HepG2 (cell line): ENCODE results near the gene ADGRE2. TPM values are rescaled to one million over a fixed set of nuclear protein-coding genes. Genes with fewer than 3 reads are reported as not detected.
A peak's percentile ranks its signal among the peaks of the same experiment; 100 is the strongest.

Experiments
- ATAC-seq: fragments of 200-7000 bp; cut with Tn5 transposase; 3 replicates; pipeline ENCODE4 v1.9.1; 2020; ENCODE audit warnings: mild to moderate bottlenecking, moderate library complexity
- BruUV-seq: library from RNA; stranded (reverse); fragments of 400-500 nt; replicated peaks from 2 replicates; lab custom pipeline; 2021; lab: Mats Ljungman, UMichigan
- CTCF ChIA-PET: fragments of 300-600 bp; formaldehyde crosslinking; extraction: SDS; loops from one replicate; lab custom pipeline; 2021; ENCODE audit warnings: low total read pairs, inconsistent platforms, low intra/inter-chr PET ratio; lab: Yijun Ruan, JAX
- POLR2A ChIA-PET: fragments of 350-600 bp; sonication (Branson Sonifier 250); formaldehyde crosslinking; loops from one replicate; lab custom pipeline; 2020; ENCODE audit warnings: antibody characterized with exemption, inconsistent platforms; lab: Yijun Ruan, JAX
- DNase-seq: peaks from one replicate; pipeline ENCODE4 v3.0.0-alpha.2; 2015; ENCODE audit warnings: low spot score
- FAIRE-seq: peaks from 3 replicates; lab custom pipeline; 2011; peaks lifted over from hg19 to GRCh38; lab: Jason Lieb, UNC
- H2AFZ ChIP-seq: one replicate; pipeline ENCODE4 v1.6.1; 2011; ENCODE audit warnings: low read length, inconsistent platforms
- H3K27ac ChIP-seq: fragments of 300-600 bp; 3 replicates; pipeline ENCODE4 v1.8.0; 2011; ENCODE audit warnings: mixed run types, mild to moderate bottlenecking, mixed read lengths, low read length, inconsistent platforms; ENCODE audit not compliant: insufficient read depth; ENCODE audit errors: extremely low read length
- H3K27me3 ChIP-seq, 2 experiments: fragments of 200-600 bp in 1 of 2; 2 replicates in 1 of 2; 3 replicates in 1 of 2; pipeline versions ENCODE4 v1.6.0 to v1.8.0; 2011; ENCODE audit warnings: low read length in 2 of 2, mild to moderate bottlenecking in 2 of 2, moderate library complexity in 2 of 2, inconsistent platforms in 1 of 2; ENCODE audit not compliant: insufficient read depth in 2 of 2, control insufficient read depth in 1 of 2
- H3K36me3 ChIP-seq, 2 experiments: fragments of 200-600 bp in 1 of 2; replicated peaks in 1 of 2; 2 replicates in 1 of 2; 3 replicates in 1 of 2; pipeline versions ENCODE4 v1.5.1 to v1.8.0; 2011; ENCODE audit warnings: low read length in 2 of 2, inconsistent platforms in 1 of 2; ENCODE audit not compliant: insufficient read depth in 2 of 2, control insufficient read depth in 1 of 2
- H3K4me1 ChIP-seq: 2 replicates; pipeline ENCODE4 v1.5.1; 2012; ENCODE audit warnings: low read length, inconsistent platforms; ENCODE audit not compliant: insufficient read depth
- H3K4me2 ChIP-seq: 2 replicates; pipeline ENCODE4 v1.6.0; 2011; ENCODE audit warnings: low read depth, low read length, inconsistent platforms
- H3K4me3 ChIP-seq, 3 experiments: fragments of 200-600 bp in 1 of 3; sonication (generic), shearing (Covaris generic) in 1 of 3; replicated peaks in 1 of 3; 2 replicates each; pipeline ENCODE4 v1.5.1; 2011 to 2016; ENCODE audit warnings: low read length in 3 of 3, inconsistent platforms in 2 of 3, low read depth in 2 of 3, mild to moderate bottlenecking in 2 of 3, control low read depth in 1 of 3, mixed read lengths in 1 of 3; ENCODE audit not compliant: insufficient read depth in 1 of 3
- H3K79me2 ChIP-seq: one replicate; pipeline ENCODE4 v1.6.1; 2011; ENCODE audit warnings: low read length, inconsistent platforms; ENCODE audit not compliant: insufficient read depth
- H3K9ac ChIP-seq: 2 replicates; pipeline ENCODE4 v1.6.0; 2011; ENCODE audit warnings: mild to moderate bottlenecking, low read depth, low read length, inconsistent platforms; ENCODE audit not compliant: insufficient read depth
- H3K9me3 ChIP-seq: 2 replicates; pipeline ENCODE4 v1.5.1; 2012; ENCODE audit warnings: mild to moderate bottlenecking, low read length
- H4K20me1 ChIP-seq: 2 replicates; pipeline ENCODE4 v1.6.0; 2011; ENCODE audit warnings: inconsistent platforms, mild to moderate bottlenecking, low read length, moderate library complexity; ENCODE audit not compliant: insufficient read depth
- CEBPB ChIP-seq: IDR thresholded peaks from 2 replicates; pipeline ENCODE4 v1.6.1; 2011; ENCODE audit warnings: low read depth, low read length, improper control_type of control experiment, borderline replicate concordance
- CEBPG ChIP-seq: IDR thresholded peaks from 2 replicates; pipeline ENCODE4 v1.6.1; 2016
- PHF20 ChIP-seq: sonication (generic); formaldehyde crosslinking; IDR thresholded peaks from 2 replicates; pipeline ENCODE4 v1.5.0; 2020; ENCODE audit warnings: mild to moderate bottlenecking, missing genetic modification reagents
- TCF12 ChIP-seq, 2 experiments: fragments of 450-650 bp in 1 of 2; sonication (generic) in 1 of 2; formaldehyde crosslinking in 1 of 2; IDR thresholded peaks; 2 replicates each; pipeline versions ENCODE4 v1.6.1 to v1.8.0; 2017 to 2022; ENCODE audit warnings: antibody characterized with exemption in 1 of 2, mild to moderate bottlenecking in 1 of 2, missing genetic modification reagents in 1 of 2, moderate library complexity in 1 of 2
- ZNF160 ChIP-seq: sonication (generic); formaldehyde crosslinking; IDR thresholded peaks from 2 replicates; pipeline ENCODE4 v1.8.0; 2022; ENCODE audit warnings: mild to moderate bottlenecking, inconsistent platforms, missing genetic modification reagents
- WGBS: methylation state at CpG from one replicate; pipeline ENCODE4 v1.1.6; 2017; ENCODE audit warnings: low lambda C conversion rate; 5-methylcytosine and 5-hydroxymethylcytosine counted together
- in situ Hi-C: cut with HindIII; loops from 2 replicates; pipeline ENCODE4 v1.10.0; 2017; ENCODE audit warnings: low pct_unique_long_range_greater_than_20kb; ENCODE audit not compliant: extremely low pct_ligation_motif_present
- intact Hi-C: fragments of 100-400 bp; cut with micrococcal nuclease; formaldehyde crosslinking; loops from one replicate; pipeline ENCODE4 v1.10.0; 2022; ENCODE audit not compliant: unreplicated experiment
- polyA plus RNA-seq, 8 experiments: library from polyadenylated mRNA; depleted of rRNA in 3 of 8; stranded (reverse) in 7 of 8; unstranded in 1 of 8; fragments of >200 nt; fragmentation: Illumina TruSeq in 4 of 8; extraction: Trizol in 4 of 8; gene quantifications; 2 replicates each; pipeline versions ENCODE4 v1.2.1 to v1.2.3, GENCODE V29; 2011 to 2016; ENCODE audit warnings: low read depth in 4 of 8, missing spikeins in 1 of 8, mixed read lengths in 1 of 8; ENCODE audit not compliant: insufficient read depth in 1 of 8
- total RNA-seq, 5 experiments: library from RNA; depleted of rRNA; stranded (reverse); fragments of >200 nt; fragmentation: Illumina TruSeq; extraction: Trizol; gene quantifications; 2 replicates each; pipeline ENCODE4 v1.2.3, GENCODE V29; 2016; ENCODE audit warnings: low read depth in 1 of 5
- TF ChIP-seq, protein P1 (sequence below): sonication (generic); formaldehyde crosslinking; IDR thresholded peaks from 2 replicates; pipeline ENCODE4 v1.4.0; 2020; ENCODE audit warnings: missing genetic modification reagents, mild to moderate bottlenecking, borderline replicate concordance
- TF ChIP-seq, protein P2 (sequence below): sonication (generic); formaldehyde crosslinking; IDR thresholded peaks from 2 replicates; pipeline ENCODE4 v1.8.0; 2022; ENCODE audit warnings: low read depth, missing genetic modification reagents
- TF ChIP-seq, protein P3 (sequence below): sonication (generic); formaldehyde crosslinking; IDR thresholded peaks from 2 replicates; pipeline ENCODE4 v1.4.0; 2020; ENCODE audit warnings: missing genetic modification reagents

The ADGRE2 gene
- total and polyA plus RNA-seq, 2 of the 13 experiments (the other 11 are each of a cell fraction or from before 2014, with no cell fraction given): 0.04 TPM; not detected in 1

DNA sequence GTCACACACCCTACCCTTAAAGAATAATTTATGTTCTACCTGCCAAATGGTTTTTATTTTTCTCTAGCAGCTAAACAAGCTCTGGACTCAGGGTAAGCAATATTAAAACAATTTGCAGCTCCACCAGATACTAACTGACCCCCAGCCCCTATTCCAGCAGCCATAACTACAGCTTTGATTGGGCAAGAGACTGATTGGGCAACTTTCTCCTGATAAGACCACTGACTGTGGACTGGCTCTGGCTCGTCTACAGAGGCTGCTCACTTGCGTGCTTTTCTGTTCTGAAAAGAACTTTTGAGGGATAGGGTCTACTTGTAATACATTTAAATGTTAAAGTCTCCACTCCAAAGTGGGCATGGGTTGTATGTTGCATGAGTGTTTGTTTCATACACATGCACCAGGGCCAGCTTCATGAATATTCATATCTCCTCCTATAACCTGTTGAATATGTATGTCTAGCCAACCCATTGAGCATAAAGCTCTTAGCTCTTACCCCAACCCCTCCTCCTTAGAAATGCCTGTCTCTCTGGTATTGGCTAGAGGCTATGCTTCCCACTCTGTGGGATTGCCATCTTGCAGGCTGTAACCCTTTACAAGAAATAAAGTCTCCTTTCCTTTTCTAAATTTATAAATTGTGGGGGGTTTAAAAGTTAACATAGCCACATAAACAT, 36.8 kb upstream of the ADGRE2 start:
- Histone ChIP-seq H3K36me3 (no peaks in the 10 kb centered on the region), H3K4me3 (no peak overlapping the region), H2AFZ (peak overlapping the region; percentile 15), H3K27me3 (no peaks in the 10 kb centered on the region), H4K20me1 (no peaks in the 10 kb centered on the region), H3K27ac (no peak overlapping the region), H3K79me2 (no peaks in the 10 kb centered on the region), H3K9ac (no peak overlapping the region), H3K4me2 (no peak overlapping the region), H3K9me3 (no peaks in the 10 kb centered on the region), H3K4me1 (no peaks in the 10 kb centered on the region)
- intact Hi-C loops: no loop called here
- no peak for FAIRE-seq
- in situ Hi-C loops: no loop called here
- CTCF ChIA-PET: no interaction called here
- no peak for ATAC-seq
- POLR2A ChIA-PET: no interaction called here
- no TSS peak for BruUV-seq
- TF ChIP-seq CEBPB (peak; percentile 65; the same call in 1 of the 2 replicates), ZNF160 (CRISPR knock-in tag) (no peak), TCF12 (IDR thresholded peaks at IDR 0.05) (no peak), TCF12 (CRISPR knock-in tag; IDR thresholded peaks at IDR 0.05) (no peak), CEBPG (CRISPR knock-in tag) (peak; percentile 27; the same call in 1 of the 2 replicates)
- 13% methylated on average over 2 of the region's 2 CpGs for WGBS
- DNase-seq: no peak

DNA sequence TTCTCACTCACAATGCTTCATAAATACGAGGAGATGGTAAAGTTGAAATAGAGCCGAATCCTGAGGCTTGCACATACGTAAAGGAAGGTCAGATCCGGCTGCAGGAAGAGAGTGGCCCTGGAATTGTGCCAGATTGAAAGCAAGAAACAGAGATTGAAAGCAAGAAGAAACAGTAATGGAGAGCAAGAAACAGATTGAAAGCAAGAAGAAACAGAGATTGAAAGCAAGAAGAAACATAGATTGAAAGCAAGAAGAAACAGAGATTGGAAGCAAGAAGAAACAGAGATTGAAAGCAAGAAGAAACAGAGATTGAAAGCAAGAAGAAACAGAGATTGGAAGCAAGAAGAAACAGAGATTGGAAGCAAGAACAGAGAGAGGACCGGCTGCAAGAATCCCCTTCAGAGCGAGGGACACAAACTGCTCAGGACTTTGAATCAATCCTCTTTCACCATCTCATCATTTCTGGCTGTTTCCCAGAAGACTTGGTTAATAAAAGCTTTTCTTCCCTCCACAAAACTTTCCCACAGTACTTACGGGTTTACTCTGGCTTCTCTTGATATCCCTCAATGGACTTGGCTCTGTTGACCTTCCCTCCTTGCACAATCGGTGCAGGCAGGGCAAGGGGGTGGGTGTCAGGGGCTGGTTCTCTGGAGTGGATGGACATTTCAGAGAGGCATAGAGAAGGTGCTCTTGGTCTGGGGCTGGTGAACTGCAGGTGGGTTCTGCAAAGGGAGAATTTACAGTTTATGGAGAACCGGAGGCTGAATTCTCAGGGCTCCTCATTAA, 31.1 kb upstream of the ADGRE2 start:
- Histone ChIP-seq H3K9ac (no peak overlapping the region), H3K27ac (no peak overlapping the region), H3K9me3 (no peaks in the 10 kb centered on the region), H3K36me3 (no peaks in the 10 kb centered on the region), H3K79me2 (no peaks in the 10 kb centered on the region), H2AFZ (no peak overlapping the region), H3K4me1 (peaks cover 13% of the 10 kb centered on the region), H3K4me3 (no peak overlapping the region), H4K20me1 (no peaks in the 10 kb centered on the region), H3K4me2 (peak overlapping the region; percentile 16; the same call in 1 of the 2 replicates), H3K27me3 (no peaks in the 10 kb centered on the region; a peak in 1 of 5 replicates)
- ChIA-PET POLR2A (no interaction called here), CTCF (no interaction called here)
- DNase-seq (peak; percentile 25), ATAC-seq (peak; percentile 66), FAIRE-seq (peak; percentile 76)
- no TSS peak for BruUV-seq
- WGBS: 1% methylated on average over 9 of the region's 9 CpGs
- in situ Hi-C loops (no loop called here), intact Hi-C loops (no loop called here)
- TF ChIP-seq, protein P1, sequence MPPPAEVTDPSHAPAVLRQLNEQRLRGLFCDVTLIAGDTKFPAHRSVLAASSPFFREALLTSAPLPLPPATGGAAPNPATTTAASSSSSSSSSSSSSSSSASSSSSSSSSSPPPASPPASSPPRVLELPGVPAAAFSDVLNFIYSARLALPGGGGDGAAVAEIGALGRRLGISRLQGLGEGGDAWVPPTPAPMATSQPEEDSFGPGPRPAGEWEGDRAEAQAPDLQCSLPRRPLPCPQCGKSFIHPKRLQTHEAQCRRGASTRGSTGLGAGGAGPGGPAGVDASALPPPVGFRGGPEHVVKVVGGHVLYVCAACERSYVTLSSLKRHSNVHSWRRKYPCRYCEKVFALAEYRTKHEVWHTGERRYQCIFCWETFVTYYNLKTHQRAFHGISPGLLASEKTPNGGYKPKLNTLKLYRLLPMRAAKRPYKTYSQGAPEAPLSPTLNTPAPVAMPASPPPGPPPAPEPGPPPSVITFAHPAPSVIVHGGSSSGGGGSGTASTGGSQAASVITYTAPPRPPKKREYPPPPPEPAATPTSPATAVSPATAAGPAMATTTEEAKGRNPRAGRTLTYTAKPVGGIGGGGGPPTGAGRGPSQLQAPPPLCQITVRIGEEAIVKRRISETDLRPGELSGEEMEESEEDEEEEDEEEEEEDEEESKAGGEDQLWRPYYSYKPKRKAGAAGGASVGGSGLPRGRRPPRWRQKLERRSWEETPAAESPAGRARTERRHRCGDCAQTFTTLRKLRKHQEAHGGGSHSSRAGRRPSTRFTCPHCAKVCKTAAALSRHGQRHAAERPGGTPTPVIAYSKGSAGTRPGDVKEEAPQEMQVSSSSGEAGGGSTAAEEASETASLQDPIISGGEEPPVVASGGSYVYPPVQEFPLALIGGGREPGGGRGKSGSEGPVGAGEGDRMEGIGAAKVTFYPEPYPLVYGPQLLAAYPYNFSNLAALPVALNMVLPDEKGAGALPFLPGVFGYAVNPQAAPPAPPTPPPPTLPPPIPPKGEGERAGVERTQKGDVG (CRISPR knock-in tag): no peak
- TF ChIP-seq PHF20 (CRISPR knock-in tag) (no peak), CEBPB (peak; percentile 86)
- TF ChIP-seq, protein P2, sequence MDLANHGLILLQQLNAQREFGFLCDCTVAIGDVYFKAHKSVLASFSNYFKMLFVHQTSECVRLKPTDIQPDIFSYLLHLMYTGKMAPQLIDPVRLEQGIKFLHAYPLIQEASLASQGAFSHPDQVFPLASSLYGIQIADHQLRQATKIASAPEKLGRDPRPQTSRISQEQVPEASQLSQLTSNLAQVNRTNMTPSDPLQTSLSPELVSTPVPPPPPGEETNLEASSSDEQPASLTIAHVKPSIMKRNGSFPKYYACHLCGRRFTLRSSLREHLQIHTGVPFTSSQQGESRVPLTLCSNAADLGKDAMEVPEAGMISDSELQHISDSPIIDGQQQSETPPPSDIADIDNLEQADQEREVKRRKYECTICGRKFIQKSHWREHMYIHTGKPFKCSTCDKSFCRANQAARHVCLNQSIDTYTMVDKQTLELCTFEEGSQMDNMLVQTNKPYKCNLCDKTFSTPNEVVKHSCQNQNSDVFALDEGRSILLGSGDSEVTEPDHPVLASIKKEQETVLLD (CRISPR knock-in tag): no peak
- TF ChIP-seq, protein P3, sequence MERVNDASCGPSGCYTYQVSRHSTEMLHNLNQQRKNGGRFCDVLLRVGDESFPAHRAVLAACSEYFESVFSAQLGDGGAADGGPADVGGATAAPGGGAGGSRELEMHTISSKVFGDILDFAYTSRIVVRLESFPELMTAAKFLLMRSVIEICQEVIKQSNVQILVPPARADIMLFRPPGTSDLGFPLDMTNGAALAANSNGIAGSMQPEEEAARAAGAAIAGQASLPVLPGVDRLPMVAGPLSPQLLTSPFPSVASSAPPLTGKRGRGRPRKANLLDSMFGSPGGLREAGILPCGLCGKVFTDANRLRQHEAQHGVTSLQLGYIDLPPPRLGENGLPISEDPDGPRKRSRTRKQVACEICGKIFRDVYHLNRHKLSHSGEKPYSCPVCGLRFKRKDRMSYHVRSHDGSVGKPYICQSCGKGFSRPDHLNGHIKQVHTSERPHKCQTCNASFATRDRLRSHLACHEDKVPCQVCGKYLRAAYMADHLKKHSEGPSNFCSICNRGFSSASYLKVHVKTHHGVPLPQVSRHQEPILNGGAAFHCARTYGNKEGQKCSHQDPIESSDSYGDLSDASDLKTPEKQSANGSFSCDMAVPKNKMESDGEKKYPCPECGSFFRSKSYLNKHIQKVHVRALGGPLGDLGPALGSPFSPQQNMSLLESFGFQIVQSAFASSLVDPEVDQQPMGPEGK (CRISPR knock-in tag): peak; percentile 36; the same call in 1 of the 2 replicates
